GM18502 (cell line): ENCODE measurements around the gene SOX13.

ENCODE experiments used
- ATAC-seq: cut with Tn5 transposase; IDR thresholded peaks from one replicate; pipeline ENCODE4 v1.9.1; 2021; ENCODE audit warnings: mild to moderate bottlenecking; ENCODE audit not compliant: unreplicated experiment, poor library complexity

SOX13 gene

GRCh38 chr1:204176049-204176448 lies 103.1 kb downstream of the SOX13 start:
- ATAC-seq = no peak

GRCh38 chr1:204177133-204177532 lies 104.2 kb downstream of the SOX13 start:
- ATAC-seq = no peak
